ENCODE measurements around the gene ZNF639.

Gene ZNF639

GRCh38 chr3:179375091-179375999, 52.5 kb downstream of the ZNF639 start:
- H3K36me3 ChIP-seq (replicated peaks; ENCODE audit: insufficient read depth, low read length) = 0 out of 2 replicates have a peak, but pooled peaks cover 9% of the 10 kb centered on the region
- H3K79me2 ChIP-seq (ENCODE audit: low read length) = no peaks in the 10 kb centered on the region

GRCh38 chr3:179376474-179376873, 53.6 kb downstream of the ZNF639 start:
- no peak overlapping the region for H3K27ac ChIP-seq (ENCODE audit: low read length)
- H2AFZ ChIP-seq (ENCODE audit: low read length) = no peak overlapping the region
- no peak overlapping the region for H3K9ac ChIP-seq (ENCODE audit: low read length)
- H3F3A ChIP-seq (ENCODE audit: insufficient read depth, low read length) = no peaks in the 10 kb centered on the region
- H3K27me3 ChIP-seq (replicated peaks; ENCODE audit: insufficient read depth, low read length) = no peaks in the 10 kb centered on the region
- no peaks in the 10 kb centered on the region for H3K4me1 ChIP-seq (ENCODE audit: low read length)
- 0 out of 2 replicates have a peak, but pooled peaks cover 12% of the 10 kb centered on the region for H3K36me3 ChIP-seq (replicated peaks; ENCODE audit: insufficient read depth, low read length)
- DNase-seq = no peak
- H4K20me1 ChIP-seq (ENCODE audit: insufficient read depth, low read length) = no peaks in the 10 kb centered on the region
- TF ChIP-seq EZH2 (optimal IDR thresholded peaks at IDR 0.05; ENCODE audit: low read depth, low read length) = no peak
- TF ChIP-seq CTCF (IDR thresholded peaks at IDR 0.05; ENCODE audit: low read length) = no peak
- TF ChIP-seq EZH2phosphoT487 (IDR thresholded peaks at IDR 0.05; ENCODE audit: low read length) = no peak
- H3K4me3 ChIP-seq (ENCODE audit: low read length) = no peak overlapping the region
- no peak overlapping the region for H3K4me2 ChIP-seq (ENCODE audit: low read depth, low read length)
- H3K9me3 ChIP-seq (replicated peaks; ENCODE audit: insufficient read depth, low read length) = no peaks in the 10 kb centered on the region
- no peaks in the 10 kb centered on the region for H3K9me2 ChIP-seq (replicated peaks; ENCODE audit: insufficient read depth, low read length)
- no peaks in the 10 kb centered on the region for H3K79me2 ChIP-seq (ENCODE audit: low read length)

More at GRCh38 chr3:179375091-179375999, 52.5 kb downstream of the ZNF639 start:
- Histone ChIP-seq H3K4me2 (ENCODE audit: low read depth, low read length) (no peak overlapping the region), H3K4me3 (ENCODE audit: low read length) (no peak overlapping the region), H3F3A (ENCODE audit: insufficient read depth, low read length) (no peaks in the 10 kb centered on the region), H2AFZ (ENCODE audit: low read length) (no peak overlapping the region), H3K9me2 (replicated peaks; ENCODE audit: insufficient read depth, low read length) (no peaks in the 10 kb centered on the region), H3K27me3 (replicated peaks; ENCODE audit: insufficient read depth, low read length) (no peaks in the 10 kb centered on the region), H3K9me3 (replicated peaks; ENCODE audit: insufficient read depth, low read length) (no peaks in the 10 kb centered on the region), H3K27ac (ENCODE audit: low read length) (no peak overlapping the region), H3K4me1 (ENCODE audit: low read length) (no peaks in the 10 kb centered on the region), H4K20me1 (ENCODE audit: insufficient read depth, low read length) (no peaks in the 10 kb centered on the region), H3K9ac (ENCODE audit: low read length) (no peak overlapping the region)
- TF ChIP-seq CTCF (IDR thresholded peaks at IDR 0.05; ENCODE audit: low read length) = no peak
- TF ChIP-seq EZH2phosphoT487 (IDR thresholded peaks at IDR 0.05; ENCODE audit: low read length) = no peak
- TF ChIP-seq EZH2 (optimal IDR thresholded peaks at IDR 0.05; ENCODE audit: low read depth, low read length) = no peak
- no peak for DNase-seq

All from MM.1S (cell line).